PFSK-1 (cell line): ENCODE measurements around the gene OR8D1. TPM values are rescaled to one million over a fixed set of nuclear protein-coding genes. Genes with fewer than 3 reads are reported as not detected.

ENCODE experiments used
- FOXP2 ChIP-seq: optimal IDR thresholded peaks from 2 replicates; pipeline ENCODE3; 2011; ENCODE audit warnings: borderline replicate concordance, control low read depth, inconsistent platforms; ENCODE audit not compliant: insufficient read depth; ENCODE audit errors: extremely low read length, extremely low read depth
- POLR2AphosphoS5 ChIP-seq: IDR thresholded peaks from 2 replicates; pipeline ENCODE4 v1.6.1; 2012; ENCODE audit warnings: low read depth, mild to moderate bottlenecking, control low read depth, low read length, moderate library complexity
- SIN3A ChIP-seq: IDR thresholded peaks from 2 replicates; pipeline ENCODE4 v1.6.1; 2012; ENCODE audit warnings: mild to moderate bottlenecking, low read length, moderate library complexity, borderline replicate concordance; ENCODE audit not compliant: insufficient read depth
- TAF1 ChIP-seq: IDR thresholded peaks from 2 replicates; pipeline ENCODE4 v1.6.1; 2012; ENCODE audit warnings: low read length, control low read depth, borderline replicate concordance; ENCODE audit not compliant: insufficient read depth
- polyA plus RNA-seq: library from polyadenylated mRNA; unstranded; fragments of >200 nt; gene quantifications from one replicate; pipeline ENCODE4 v1.2.1, GENCODE V29; 2012; ENCODE audit warnings: low read depth, missing spikeins; ENCODE audit not compliant: insufficient read length
- TF ChIP-seq, protein P1 (sequence below), 2 experiments: IDR thresholded peaks; 2 replicates each; pipeline versions ENCODE4 v1.6.1 to v1.8.0; 2011 to 2012; ENCODE audit warnings: low read depth in 2 of 2, low read length in 2 of 2, control low read depth in 1 of 2, inconsistent platforms in 1 of 2, mild to moderate bottlenecking in 1 of 2, moderate library complexity in 1 of 2; ENCODE audit not compliant: insufficient read depth in 1 of 2

The OR8D1 gene
- polyA plus RNA-seq = not detected

DNA sequence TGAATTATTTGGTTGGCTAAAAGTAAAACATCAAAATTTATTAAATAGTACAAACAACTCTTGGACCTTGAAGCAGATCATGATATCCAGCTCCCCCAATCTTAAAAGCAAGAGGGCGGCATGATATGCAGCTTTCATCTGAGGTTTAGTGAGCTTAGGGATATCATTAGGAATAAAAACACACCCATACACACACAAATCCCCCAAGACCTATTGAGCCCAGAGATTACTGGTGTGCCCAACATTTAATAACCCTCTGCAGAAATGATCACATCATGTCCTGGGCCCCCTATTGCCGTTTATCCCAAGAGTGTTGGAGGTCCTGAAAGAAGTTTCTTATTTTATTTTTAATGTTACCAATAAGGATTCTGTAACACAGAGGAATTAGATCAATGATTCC, at the start of gene OR8D1:
OR8D1 (minus strand) TSS at position 101 of the 400 bp plus-strand sequence. CDS start 3,183 bp downstream, outside the sequence.
- TF ChIP-seq FOXP2 (no peak), POLR2AphosphoS5 (no peak), TAF1 (no peak), SIN3A (no peak)
- TF ChIP-seq, protein P1, sequence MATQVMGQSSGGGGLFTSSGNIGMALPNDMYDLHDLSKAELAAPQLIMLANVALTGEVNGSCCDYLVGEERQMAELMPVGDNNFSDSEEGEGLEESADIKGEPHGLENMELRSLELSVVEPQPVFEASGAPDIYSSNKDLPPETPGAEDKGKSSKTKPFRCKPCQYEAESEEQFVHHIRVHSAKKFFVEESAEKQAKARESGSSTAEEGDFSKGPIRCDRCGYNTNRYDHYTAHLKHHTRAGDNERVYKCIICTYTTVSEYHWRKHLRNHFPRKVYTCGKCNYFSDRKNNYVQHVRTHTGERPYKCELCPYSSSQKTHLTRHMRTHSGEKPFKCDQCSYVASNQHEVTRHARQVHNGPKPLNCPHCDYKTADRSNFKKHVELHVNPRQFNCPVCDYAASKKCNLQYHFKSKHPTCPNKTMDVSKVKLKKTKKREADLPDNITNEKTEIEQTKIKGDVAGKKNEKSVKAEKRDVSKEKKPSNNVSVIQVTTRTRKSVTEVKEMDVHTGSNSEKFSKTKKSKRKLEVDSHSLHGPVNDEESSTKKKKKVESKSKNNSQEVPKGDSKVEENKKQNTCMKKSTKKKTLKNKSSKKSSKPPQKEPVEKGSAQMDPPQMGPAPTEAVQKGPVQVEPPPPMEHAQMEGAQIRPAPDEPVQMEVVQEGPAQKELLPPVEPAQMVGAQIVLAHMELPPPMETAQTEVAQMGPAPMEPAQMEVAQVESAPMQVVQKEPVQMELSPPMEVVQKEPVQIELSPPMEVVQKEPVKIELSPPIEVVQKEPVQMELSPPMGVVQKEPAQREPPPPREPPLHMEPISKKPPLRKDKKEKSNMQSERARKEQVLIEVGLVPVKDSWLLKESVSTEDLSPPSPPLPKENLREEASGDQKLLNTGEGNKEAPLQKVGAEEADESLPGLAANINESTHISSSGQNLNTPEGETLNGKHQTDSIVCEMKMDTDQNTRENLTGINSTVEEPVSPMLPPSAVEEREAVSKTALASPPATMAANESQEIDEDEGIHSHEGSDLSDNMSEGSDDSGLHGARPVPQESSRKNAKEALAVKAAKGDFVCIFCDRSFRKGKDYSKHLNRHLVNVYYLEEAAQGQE (IDR thresholded peaks at IDR 0.05; ENCODE audit: insufficient read depth in 1 of 2, low read depth in 2 of 2, low read length in 2 of 2) = no peak

DNA sequence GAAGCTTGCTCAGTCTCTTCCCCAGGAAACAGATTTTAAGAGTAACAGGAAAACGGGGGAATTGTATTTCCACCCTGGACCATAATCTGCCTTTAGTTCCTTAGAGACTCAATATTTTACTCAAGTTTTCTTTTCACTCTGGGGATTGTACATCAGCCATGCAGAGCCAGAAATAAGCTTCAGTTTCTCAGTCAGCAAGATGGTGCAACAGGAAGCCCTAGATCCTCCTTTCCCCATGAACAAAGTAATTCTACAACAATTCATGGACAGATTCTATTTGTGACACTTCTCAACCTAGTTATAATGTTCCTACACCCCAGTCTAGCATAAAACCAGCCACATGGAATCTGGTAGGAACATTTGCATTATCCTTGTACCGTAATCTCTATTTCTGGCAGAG, 45.8 kb upstream of the OR8D1 start:
- TF ChIP-seq POLR2AphosphoS5 = no peak
- TF ChIP-seq FOXP2 = no peak
- TF ChIP-seq, protein P1 (IDR thresholded peaks at IDR 0.05; ENCODE audit: insufficient read depth in 1 of 2, low read depth in 2 of 2, low read length in 2 of 2) = no peak
- no peak for TF ChIP-seq TAF1
- TF ChIP-seq SIN3A = no peak

DNA sequence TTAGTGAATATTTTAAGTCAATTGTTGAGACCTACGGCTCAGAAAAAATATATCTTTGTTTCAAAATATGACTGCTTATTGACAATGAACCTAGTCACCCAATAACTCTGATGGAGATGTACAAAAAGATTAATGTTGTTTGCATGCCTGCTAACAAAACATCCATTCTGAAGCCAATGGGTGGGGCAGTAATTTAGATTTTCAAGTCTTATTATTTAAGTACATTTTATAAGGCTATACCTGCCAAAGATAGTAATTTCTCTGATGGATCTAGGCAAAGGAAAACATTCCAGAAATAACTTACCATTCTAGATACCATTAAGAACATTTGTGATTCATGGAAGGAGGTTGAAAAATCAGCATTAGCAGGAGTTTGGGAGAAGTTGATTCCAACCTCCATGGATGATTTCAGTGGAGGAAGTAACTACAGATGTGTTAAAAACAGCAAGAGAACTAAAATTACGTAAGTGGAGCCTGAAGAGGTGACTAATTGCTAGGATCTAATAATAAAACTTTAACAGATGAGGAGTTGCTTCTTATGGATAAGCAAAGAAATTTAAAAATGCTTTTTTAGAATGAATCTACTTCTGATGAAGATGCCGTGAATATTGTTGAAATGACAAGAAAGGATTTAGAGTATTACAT, 32.7 kb upstream of the OR8D1 start:
- TF ChIP-seq POLR2AphosphoS5 = no peak
- TF ChIP-seq, protein P1 (IDR thresholded peaks at IDR 0.05; ENCODE audit: insufficient read depth in 1 of 2, low read depth in 2 of 2, low read length in 2 of 2) = no peak
- no peak for TF ChIP-seq TAF1
- no peak for TF ChIP-seq FOXP2
- no peak for TF ChIP-seq SIN3A

DNA sequence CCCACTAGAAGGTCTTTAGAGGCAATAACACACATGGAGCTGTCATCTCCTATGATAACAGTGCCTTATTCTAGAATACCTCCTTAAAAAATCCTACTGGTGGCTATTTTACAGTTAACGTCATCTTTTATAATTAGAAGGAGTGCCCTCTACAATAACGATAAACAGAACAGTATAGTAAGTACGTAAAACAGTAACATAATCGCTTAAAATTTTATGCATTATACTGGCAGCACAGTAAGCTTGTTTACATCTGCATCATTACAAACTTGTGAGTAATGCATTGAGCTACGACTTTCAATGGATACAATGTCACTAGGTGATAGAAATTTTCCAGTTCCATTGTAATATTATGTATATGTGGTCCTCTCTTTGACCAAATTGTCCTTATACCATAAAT, 30.6 kb upstream of the OR8D1 start:
- TF ChIP-seq TAF1 (no peak), FOXP2 (no peak), POLR2AphosphoS5 (no peak), SIN3A (no peak)
- TF ChIP-seq, protein P1 (IDR thresholded peaks at IDR 0.05; ENCODE audit: insufficient read depth in 1 of 2, low read depth in 2 of 2, low read length in 2 of 2) = no peak

DNA sequence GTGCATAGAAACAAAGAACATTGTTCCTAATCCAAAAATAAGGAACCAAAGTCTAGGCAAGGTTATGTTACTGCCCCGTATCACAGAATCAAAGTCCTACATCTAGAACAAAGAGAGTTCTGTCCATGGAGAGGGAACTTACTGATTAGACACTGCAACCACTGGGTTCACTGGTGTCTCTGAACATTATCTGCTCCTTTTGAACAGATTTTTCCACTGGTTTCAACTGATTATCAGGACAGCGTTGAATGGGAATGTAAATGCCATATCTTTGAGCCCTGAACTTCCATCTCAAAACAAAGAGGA, 26.3 kb upstream of the OR8D1 start:
- TF ChIP-seq SIN3A (no peak), POLR2AphosphoS5 (no peak)
- TF ChIP-seq, protein P1 (IDR thresholded peaks at IDR 0.05; ENCODE audit: insufficient read depth in 1 of 2, low read depth in 2 of 2, low read length in 2 of 2) = no peak
